ENCODE data around the gene GAL3ST3.
"Not testable (repeated sequence)": the region's sequence is repeated elsewhere in the genome, so short reads cannot be mapped to it uniquely, and the experiment has no call there.

The GAL3ST3 gene, protein sequence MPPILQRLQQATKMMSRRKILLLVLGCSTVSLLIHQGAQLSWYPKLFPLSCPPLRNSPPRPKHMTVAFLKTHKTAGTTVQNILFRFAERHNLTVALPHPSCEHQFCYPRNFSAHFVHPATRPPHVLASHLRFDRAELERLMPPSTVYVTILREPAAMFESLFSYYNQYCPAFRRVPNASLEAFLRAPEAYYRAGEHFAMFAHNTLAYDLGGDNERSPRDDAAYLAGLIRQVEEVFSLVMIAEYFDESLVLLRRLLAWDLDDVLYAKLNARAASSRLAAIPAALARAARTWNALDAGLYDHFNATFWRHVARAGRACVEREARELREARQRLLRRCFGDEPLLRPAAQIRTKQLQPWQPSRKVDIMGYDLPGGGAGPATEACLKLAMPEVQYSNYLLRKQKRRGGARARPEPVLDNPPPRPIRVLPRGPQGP
- 0 reads per million in 4 experiments for total RNA-seq

DNA sequence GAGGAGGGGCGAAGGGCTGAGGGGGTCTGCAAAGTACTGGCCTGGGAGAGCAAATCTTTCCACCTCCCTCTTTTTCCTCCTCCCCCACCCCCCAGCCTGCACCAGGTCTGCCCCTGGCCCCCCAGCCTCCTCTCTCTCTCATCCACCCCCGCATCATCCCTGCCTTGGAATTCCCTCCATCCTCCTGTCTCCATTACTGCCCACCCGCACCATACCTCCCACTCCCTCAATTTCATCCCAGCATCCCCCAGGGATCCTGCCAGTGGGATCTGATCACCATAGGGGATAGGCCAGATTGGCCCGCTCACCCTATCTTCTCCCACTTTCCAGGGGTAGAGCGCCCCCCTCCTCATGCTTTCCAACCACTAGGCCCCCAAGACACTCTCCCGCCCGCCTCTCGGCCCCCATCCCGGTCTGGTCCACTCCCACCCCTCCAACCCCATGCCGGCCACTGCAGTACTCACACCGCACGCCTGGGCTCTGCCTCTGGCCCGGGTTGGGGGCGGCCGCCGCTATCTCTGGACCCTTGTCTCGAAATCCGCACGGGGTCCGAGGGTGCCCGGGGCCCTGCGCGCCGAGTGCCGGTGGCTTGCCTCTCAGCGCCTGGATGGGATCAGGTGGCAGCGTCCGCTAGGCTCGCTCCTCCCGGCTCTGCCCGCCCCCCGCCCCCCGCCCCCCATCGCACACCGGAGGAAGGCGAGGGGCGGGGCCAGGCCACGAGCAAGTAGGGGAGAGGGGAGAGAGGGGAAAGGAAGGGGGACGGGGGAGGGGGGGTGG, at the start of gene GAL3ST3:
TSS of gene GAL3ST3 (minus strand) at position 615 of the 777 bp plus-strand sequence. CDS start 3,746 bp downstream, outside the sequence.
- no peak for DNase-seq

DNA sequence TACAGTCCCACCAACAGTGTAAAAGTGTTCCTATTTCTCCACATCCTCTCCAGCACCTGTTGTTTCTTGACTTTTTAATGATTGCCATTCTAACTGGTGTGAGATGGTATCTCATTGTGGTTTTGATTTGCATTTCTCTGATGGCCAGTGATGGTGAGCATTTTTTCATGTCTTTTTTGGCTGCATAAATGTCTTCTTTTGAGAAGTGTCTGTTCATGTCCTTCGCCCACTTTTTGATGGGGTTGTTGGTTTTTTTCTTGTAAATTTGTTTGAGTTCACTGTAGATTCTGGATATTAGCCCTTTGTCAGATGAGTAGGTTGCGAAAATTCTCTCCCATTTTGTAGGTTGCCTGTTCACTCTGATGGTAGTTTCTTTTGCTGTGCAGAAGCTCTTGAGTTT, 43.2 kb upstream of the GAL3ST3 start:
- DNase-seq: not testable (repeated sequence)

DNA sequence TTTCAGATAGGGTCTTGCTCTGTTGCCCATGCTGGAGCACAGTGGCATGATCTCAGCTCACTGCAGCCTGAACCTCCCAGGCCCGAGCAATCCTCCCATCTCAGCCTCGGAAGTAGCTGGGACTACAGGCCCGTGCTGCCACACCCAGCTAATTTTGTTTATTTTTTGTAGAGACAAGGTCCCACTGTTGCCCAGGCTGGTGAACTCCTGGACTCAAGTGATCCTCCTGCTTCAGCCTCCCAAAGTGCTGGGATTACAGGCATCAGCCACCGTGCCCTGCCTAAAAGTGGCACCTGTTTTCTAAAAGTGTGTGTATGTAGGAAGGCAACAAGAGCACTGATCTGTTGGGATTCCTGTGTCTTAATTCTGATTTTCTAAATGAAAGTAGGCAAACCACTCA, 41.3 kb upstream of the GAL3ST3 start:
- no peak for DNase-seq

DNA sequence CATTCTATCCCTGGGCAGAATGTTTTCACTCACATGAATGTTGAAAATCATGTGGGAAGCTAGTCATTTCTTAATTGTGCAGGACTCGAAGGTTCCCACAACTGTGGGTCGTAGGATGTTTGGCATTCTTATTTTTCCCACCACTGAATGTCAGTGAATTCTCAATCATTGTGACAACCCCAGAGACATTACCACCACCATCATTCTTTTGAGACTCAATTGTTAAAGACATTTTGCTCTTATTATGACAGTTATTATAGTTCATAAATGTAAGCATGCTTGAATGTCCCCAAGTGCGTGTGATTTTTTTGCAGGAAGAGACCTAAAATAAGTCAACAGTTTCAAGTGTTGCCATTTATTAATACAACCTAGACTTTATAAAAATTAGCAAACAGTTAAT, 40.1 kb upstream of the GAL3ST3 start:
- no peak for DNase-seq

DNA sequence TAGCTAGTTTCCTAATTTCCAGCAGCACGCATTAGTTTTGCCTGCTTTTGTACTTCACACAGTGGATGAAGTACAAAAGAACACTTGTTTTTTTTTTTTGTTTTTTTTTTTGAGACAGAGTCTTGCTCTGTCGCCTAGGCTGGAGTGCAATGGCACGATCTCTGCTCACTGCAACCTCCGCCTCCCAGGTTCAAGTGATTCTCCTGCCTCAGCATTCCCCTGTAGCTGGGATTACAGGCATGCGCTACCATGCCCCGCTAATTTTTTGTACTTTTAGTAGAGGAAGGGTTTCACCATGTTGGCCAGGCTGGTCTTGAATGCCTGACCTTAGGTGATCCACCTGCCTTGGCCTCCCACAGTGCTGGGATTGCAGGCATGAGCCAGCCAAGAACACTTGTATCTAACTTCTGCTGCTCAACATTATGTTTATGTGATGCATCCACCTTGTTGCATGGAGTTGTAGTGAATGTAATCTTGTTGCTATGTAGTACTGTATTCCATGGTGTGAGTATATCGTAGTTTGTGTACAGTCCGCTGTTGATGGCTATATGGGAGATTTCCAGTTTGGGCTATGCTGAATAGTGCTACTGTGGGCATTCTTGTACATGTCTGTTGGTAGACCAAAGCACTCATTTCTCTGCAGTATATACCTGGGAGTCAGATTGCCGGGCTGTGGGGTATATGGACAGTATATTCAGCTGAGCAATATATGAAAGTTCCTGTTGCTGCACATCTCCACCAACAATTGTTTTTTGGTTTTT, 38.4 kb upstream of the GAL3ST3 start:
- no peak for DNase-seq

DNA sequence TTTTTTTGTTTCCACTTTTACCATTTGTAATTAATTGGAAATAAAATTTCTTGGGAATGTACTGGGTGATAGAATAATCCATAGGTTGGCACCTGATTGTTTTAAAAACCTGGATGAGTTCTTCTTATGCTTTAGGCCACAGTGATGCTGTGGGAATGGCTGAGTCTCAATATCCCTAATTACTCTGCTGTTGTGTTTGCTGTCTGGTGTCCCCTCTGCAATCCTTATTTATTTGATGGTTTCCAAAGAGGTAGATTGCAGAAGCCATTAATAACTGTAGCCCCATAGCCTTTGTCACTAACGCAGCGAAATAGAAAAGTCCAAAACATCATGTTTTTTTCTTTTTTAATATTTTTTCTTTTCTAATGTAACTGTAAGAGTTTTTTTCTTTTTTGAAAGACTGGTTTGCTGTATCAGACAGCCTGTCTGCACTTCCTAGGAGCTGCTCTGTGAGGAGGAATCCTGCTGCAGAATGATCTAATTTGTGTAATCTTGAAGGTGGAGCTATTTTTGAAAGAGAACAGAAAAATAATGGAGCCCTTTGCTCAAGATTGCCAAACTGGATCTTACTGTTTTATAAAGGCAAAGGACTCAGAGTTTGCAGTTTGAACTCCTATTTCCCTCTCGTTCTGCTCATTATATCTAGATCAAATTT, 36.0 kb upstream of the GAL3ST3 start:
- no peak for DNase-seq

DNA sequence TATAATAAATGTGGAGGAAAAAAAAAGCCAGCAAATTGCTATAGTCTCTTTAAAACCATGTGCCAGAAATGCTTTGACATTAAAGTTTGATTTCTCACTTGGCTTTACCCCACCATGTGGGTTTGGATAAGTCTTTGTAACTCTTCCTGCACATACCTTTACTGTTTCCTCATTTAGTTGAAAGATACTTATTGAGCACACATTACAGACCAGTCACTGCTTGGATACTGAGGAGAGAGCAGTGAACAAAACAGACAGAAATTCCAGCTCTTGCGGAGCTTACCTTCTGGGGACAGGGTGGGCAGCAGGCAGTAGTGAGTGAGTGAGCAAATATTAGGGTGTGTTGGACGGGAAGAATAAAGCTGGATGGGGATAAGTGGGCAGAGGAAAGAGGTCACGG, 34.8 kb upstream of the GAL3ST3 start:
- no peak for DNase-seq

DNA sequence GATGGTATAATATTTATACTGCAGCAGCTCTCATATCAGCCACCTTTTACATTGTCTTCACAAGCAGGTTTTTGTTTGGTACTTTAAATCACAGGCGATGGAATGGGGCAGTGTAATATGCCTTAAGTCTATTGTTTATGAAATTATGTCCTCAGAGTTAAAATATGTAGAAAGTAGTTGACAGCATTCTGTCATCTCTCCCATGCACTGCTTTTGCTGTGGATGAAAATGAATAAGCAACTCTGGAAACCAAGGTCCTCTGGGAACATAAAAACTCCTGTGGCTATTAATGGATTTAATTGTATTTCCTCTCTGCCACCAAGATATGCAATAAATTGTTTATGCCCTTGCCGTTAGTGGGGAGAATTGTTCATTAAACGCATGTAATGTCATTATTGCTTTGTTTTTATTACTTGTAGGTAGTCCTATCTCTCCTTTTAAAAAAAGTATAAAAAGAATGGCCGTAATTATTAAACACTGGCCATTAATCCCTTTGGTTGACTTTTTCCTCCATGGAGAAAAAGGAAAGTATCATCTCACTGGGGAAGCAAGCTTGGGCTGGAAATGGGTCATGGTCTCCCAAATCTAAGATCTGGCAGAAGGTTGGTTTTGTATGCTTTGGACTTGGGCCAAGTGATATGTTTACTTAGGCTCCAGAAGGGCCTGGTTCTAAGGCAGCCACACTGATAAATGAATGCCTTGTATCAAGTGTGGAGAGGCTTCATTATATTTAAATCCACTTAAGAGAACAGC, 34.2 kb upstream of the GAL3ST3 start:
- no peak for DNase-seq

DNA sequence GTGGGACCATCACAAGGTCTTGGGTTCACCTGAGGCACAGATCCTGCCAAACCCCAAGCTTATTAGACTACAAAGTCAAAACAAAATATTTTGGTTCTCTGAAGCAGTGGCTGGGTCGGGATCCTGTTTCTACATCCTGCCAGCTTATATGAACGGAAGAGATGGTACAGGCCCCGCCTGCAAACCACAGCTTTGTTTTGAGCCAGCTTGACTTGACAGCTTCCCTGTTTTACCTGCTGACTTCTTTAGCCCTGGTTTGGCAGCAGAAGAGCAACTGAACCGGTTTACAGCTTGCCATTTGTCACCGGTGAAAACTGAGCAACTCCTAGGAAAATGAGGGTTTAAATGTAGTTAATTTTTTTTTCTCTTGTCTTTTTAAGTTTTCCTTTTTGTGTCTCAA, 32.5 kb upstream of the GAL3ST3 start:
- DNase-seq: peak; percentile 56

DNA sequence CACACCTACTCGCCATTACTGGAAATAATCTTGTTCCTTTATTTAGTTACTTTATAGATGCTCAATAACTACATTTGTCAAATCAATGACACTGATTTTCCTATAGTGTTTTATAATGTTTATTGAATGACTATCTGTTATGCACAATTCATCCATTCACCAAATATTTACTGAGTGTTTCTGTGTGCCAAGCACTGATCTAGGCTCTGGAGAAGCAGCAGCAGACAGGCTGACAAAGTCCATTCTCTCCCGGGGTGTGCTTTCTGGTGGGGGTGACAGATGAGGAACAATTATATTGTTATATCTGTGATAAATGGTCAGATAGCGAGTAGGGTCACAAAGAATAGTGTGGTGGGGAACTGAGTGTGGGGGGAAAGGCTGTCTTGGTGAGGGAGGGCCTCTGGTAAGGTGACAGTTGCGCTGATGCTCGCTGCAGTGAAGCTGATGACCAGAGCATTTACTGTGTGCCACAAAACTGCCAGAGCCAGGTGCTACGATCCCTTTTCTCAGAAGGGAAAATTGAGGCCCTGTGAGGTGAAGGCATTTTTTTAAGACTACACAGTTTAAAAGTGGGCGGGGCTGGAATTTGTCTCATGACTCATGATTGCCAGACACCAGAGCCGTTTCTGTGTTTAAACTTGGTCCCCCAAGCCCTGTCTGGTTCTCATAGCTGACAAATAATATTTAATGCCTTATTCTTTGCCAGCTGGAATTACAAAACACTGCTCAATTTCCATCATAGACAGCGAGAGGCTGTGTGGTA, 31.3 kb upstream of the GAL3ST3 start:
- DNase-seq: peak; percentile 34

DNA sequence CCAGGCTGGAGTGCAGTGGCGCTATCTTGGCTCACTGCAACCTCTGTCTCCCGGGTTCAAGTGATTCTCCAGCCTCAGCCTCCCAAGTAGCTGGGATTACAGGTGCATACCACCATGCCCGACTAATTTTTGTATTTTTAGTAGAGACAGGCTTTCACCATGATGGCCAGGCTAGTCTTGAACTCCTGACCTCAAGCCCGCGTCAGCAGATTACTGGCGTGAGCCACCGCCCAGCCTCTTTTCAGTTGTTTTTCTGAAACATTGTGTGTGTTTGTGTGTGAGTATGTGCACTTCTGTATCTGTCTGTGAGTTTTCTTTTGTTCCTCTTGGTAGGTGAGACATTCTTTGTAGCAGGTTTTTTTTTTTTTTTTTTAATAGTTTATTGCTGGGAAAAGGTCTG, 30.0 kb upstream of the GAL3ST3 start:
- not testable (repeated sequence) for DNase-seq

DNA sequence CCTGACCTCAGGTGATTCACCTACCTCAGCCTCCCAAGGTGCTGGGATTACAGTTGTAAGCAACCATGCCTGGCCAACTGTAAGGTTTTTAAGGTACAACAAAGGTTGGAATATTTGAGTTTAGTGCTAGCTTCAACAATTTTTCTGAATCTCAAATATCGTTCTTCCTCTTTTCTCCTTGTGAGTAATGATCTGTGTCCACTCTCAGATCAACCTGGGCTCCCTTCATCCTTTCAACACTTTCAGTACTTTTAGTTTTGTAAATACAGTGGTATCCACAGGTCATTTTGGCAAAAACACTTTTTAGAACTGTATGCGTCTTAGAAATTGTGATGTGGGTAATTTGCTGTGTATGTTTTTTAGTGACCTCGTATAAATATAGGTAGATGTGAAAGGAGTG, 29.0 kb upstream of the GAL3ST3 start:
- no peak for DNase-seq

DNA sequence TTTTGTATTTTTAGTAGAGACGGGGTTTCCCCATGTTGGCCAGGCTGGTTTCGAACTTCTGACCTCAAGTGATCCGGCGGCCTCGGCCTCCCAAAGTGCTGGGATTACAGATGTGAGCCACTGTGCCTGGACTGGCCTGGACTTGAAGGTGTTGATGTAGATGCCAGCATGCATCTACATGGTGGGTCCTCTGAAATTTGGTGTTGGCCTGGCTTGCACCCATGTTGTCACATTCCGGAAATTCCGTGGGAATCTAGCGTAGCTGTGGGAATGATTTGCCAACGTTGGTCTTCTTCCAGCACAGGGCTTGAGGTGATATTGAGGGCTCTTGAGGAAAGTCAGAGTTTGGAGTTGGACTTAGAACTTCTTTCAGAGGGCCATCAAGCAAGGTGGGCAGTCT, 27.6 kb upstream of the GAL3ST3 start:
- no peak for DNase-seq

DNA sequence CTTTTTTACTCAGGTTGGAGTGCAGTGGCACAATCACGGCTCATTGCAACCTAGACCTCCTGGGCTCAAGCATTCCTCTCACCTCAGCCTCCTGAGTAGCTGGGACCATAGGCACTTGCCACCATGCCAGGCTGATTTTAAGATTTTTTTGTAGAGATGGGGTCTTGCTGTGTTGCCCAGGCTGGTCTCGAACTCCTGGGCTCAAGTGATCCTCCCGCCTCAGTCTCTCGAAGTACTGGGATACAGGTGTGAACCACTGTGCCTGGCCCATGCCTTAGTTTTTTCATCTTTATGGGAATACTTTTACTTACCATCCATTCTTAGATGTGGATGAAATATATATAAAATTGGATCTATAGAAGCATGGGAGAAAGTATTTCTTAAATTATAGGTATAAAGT, 26.3 kb upstream of the GAL3ST3 start:
- DNase-seq: no peak

DNA sequence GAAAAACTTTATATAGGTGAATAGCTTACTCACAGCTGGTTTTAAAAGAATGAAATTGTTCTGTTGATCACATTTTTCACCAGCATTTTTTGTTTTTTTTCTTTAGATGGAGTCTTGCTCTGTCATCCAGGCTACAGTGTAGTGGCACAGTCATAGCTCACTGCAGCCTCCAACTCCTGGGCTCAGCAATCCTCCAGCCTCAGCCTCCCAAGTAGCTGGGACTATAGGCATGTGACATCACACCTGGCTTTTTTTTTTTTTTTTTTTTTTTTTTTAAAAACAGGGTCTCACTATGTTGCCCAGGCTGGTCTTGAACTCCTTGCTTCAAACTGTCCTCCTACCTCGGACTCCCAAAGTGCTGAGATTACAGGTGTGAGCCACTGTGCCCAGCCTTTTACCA, 24.7 kb upstream of the GAL3ST3 start:
- no peak for DNase-seq

DNA sequence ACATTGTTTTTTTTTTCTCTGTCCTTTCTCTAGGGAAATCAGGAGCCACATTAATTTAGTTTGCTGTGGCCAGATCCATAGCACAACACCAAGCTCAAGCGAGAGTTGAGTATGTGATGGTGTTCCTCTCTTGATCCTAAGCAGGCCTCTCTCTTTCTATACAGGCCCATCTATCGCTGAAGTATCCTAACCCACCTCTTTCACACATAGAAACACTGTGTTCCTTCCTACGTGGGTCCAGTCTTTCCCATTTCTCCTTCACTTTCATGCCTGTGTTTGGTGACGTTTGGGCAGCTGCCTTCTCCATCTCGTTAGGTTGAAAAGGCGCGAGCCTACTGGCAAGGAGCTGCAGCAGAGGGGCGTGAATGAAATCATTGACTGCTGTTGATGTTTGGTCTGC, 23.6 kb upstream of the GAL3ST3 start:
- DNase-seq: no peak

DNA sequence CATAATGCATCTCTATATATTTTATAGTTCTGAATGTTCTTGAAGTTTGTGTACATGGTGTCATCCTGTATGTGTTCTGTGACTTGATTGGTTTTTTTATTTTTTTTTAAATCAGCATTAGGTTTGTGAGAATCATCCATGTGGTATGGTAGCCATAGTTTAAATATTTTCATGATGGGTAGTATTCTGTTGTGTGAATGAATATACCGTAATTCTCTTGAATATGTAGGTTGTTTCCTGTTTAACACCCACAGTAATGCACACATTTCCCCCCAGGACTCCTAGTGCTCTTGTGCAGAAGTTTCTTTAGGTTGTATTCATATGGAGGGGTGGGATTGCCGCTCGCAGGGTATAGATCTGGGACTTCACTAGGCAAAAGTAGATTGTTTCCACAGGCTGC, 23.1 kb upstream of the GAL3ST3 start:
- no peak for DNase-seq

DNA sequence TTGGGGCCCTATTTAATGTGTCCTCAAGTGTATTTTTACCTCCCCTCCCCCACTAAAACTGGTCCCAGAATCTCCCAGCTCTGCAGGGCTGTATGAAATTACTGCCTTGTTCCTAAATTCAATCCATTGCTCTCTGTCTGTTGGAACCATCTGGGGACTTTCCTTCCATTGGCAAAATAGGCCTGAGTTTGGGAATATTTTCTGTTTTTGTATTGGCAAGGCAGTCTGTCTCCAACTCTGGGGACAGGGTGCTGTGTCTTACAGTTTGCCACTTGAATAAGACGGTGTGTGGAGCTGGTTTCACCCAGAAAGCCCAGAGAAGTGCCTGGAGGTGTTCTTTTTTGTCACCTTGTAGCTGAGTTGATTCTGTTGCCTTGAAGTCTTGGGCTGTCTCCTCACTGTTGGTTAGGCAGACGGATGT, 22.4 kb upstream of the GAL3ST3 start:
- DNase-seq: no peak

DNA sequence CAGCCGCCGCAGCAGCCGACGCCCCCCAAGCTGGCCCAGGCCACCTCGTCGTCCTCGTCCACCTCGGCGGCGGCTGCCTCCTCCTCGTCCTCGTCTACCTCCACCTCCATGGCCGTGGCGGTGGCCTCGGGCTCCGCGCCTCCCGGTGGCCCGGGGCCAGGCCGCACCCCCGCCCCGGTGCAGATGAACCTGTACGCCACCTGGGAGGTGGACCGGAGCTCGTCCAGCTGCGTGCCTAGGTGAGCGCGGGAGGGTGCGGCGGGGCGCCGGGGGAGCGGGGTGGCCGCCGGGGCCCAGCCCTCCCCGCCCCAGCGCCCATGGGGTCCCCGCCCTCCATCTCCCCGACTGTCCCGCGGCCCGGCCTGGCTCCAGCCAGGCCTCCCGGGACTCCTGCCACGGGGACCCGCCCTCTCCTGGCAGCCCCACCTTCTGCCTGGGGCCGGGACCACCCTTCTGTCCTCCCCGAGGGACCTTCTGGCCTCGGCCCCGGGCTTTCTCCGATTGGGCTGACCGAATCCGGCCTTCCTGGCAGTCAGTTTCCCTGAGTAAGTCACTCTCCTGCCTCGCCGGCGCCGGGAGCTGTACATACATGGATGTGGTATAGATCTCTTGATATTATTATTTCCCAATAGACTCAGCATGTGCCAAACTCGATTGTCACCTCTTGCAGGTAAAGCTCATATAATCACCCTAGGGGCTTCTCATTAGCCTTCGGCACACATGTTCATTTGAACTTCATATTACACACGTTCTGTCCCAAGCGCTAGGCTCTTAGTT, 21.8 kb upstream of the GAL3ST3 start:
- DNase-seq: no peak

Data from effector CD8-positive, alpha-beta T cell (primary cell).